Fibroblast of lung (primary cell): Measurements from ENCODE around the gene AMBRA1. TPM values are rescaled to one million over a fixed set of nuclear protein-coding genes. Genes with fewer than 3 reads are reported as not detected.

Experiments
- DNase-seq, 2 donors: peaks; one replicate each; pipeline versions ENCODE4 v3.0.0 to v3.0.0-alpha.2; 2010; ENCODE audit warnings: low read depth in 2 of 2
- H2AFZ ChIP-seq: 2 replicates; pipeline ENCODE4 v1.5.1; 2012; ENCODE audit warnings: low read length, control low read depth, inconsistent platforms
- H3K27ac ChIP-seq: 2 replicates; pipeline ENCODE4 v1.5.1; 2011; ENCODE audit warnings: low read length, control low read depth; ENCODE audit not compliant: insufficient read depth
- H3K27me3 ChIP-seq: 2 replicates; pipeline ENCODE4 v1.5.1; 2011; ENCODE audit warnings: mild to moderate bottlenecking, low read length; ENCODE audit not compliant: control insufficient read depth, insufficient read depth
- H3K36me3 ChIP-seq: 2 replicates; pipeline ENCODE4 v1.5.1; 2011; ENCODE audit warnings: low read length; ENCODE audit not compliant: control insufficient read depth, insufficient read depth
- H3K4me1 ChIP-seq: 2 replicates; pipeline ENCODE4 v1.5.1; 2011; ENCODE audit warnings: low read length; ENCODE audit not compliant: control insufficient read depth, insufficient read depth; ENCODE audit errors: extremely low read depth
- H3K4me2 ChIP-seq: 2 replicates; pipeline ENCODE4 v1.5.1; 2011; ENCODE audit warnings: low read length, control low read depth; ENCODE audit not compliant: insufficient read depth; ENCODE audit errors: extremely low read depth
- H3K4me3 ChIP-seq, 4 experiments: fragments of 200-600 bp in 1 of 4; sonication (generic) in 1 of 4; replicated peaks in 1 of 4; 2 replicates each; pipeline ENCODE4 v1.5.1; 2011 to 2016; ENCODE audit warnings: low read length in 4 of 4, low read depth in 3 of 4, mild to moderate bottlenecking in 3 of 4, control low read depth in 2 of 4, inconsistent platforms in 1 of 4, mixed read lengths in 1 of 4; ENCODE audit not compliant: insufficient read depth in 1 of 4; ENCODE audit errors: control extremely low read depth in 1 of 4
- H3K79me2 ChIP-seq: 2 replicates; pipeline ENCODE4 v1.5.1; 2012; ENCODE audit warnings: mild to moderate bottlenecking, low read length, inconsistent platforms; ENCODE audit not compliant: control insufficient read depth, insufficient read depth
- H3K9ac ChIP-seq: 2 replicates; pipeline ENCODE4 v1.5.1; 2011; ENCODE audit warnings: mild to moderate bottlenecking, low read length, control low read depth; ENCODE audit not compliant: insufficient read depth
- H3K9me3 ChIP-seq: 2 replicates; pipeline ENCODE4 v1.5.1; 2012; ENCODE audit warnings: low read depth, low read length; ENCODE audit not compliant: control insufficient read depth, insufficient read depth
- H4K20me1 ChIP-seq: 2 replicates; pipeline ENCODE4 v1.5.1; 2011; ENCODE audit warnings: low read length; ENCODE audit not compliant: control insufficient read depth, insufficient read depth; ENCODE audit errors: extremely low read depth
- CTCF ChIP-seq, 2 donors: IDR thresholded peaks in 1 of 2; conservative IDR thresholded peaks in 1 of 2; 1 replicate in 1 of 2; 2 replicates in 1 of 2; pipeline ENCODE4 v1.5.1; 2011 to 2012; ENCODE audit warnings: low read length in 2 of 2, control low read depth in 1 of 2, inconsistent platforms in 1 of 2, low read depth in 1 of 2, mild to moderate bottlenecking in 1 of 2
- EZH2 ChIP-seq: IDR thresholded peaks from 2 replicates; pipeline ENCODE4 v1.5.1; 2012; ENCODE audit warnings: low read length, control low read depth, mild to moderate bottlenecking; ENCODE audit errors: missing control alignments
- polyA plus RNA-seq, 2 donors: library from polyadenylated mRNA; depleted of rRNA in 1 of 2; stranded (reverse) in 1 of 2; unstranded in 1 of 2; fragments of >200 nt; gene quantifications; 2 replicates each; pipeline ENCODE4 v1.2.1, GENCODE V29; 2011 to 2012; ENCODE audit warnings: missing spikeins in 1 of 2
- total RNA-seq: library from RNA; depleted of rRNA; stranded (reverse); fragments of >200 nt; gene quantifications from 2 replicates; pipeline ENCODE4 v1.2.1, GENCODE V29; 2014

Gene AMBRA1
- total and polyA plus RNA-seq, 2 donors (not counting 1 experiment from before 2014, with no cell fraction given): 8.3 to 23.3 TPM

- Histone ChIP-seq H3K4me1 (no peaks in the 10 kb centered on the region), H3K4me3 (no peak overlapping the region), H4K20me1 (no peaks in the 10 kb centered on the region), H3K79me2 (no peaks in the 10 kb centered on the region), H3K36me3 (no peaks in the 10 kb centered on the region), H3K27ac (no peak overlapping the region), H3K4me2 (no peak overlapping the region), H2AFZ (no peak overlapping the region), H3K9me3 (no peaks in the 10 kb centered on the region), H3K27me3 (no peaks in the 10 kb centered on the region), H3K9ac (no peak overlapping the region)
- DNase-seq: no peak
- TF ChIP-seq EZH2 (no peak), CTCF (conservative IDR thresholded peaks at IDR 0.05 in 1 of 2, IDR thresholded peaks at IDR 0.05 in 1 of 2; ENCODE audit: low read depth in 1 of 2, low read length in 2 of 2) (no peak)
Measured at GRCh38 chr11:46458491-46458890, 135.3 kb downstream of the AMBRA1 start.

GRCh38 chr11:46457659-46458424 lies 136.0 kb downstream of the AMBRA1 start:
- H3K79me2 ChIP-seq: no peaks in the 10 kb centered on the region
- no peak overlapping the region for H3K4me3 ChIP-seq
- H3K27ac ChIP-seq: no peak overlapping the region
- peak in 1 of 2 donors; percentile 19 for DNase-seq
- no peaks in the 10 kb centered on the region for H3K4me1 ChIP-seq
- no peaks in the 10 kb centered on the region for H4K20me1 ChIP-seq
- no peaks in the 10 kb centered on the region for H3K9me3 ChIP-seq
- H3K36me3 ChIP-seq: no peaks in the 10 kb centered on the region
- H3K9ac ChIP-seq: no peak overlapping the region
- H2AFZ ChIP-seq: no peak overlapping the region
- TF ChIP-seq CTCF (conservative IDR thresholded peaks at IDR 0.05 in 1 of 2, IDR thresholded peaks at IDR 0.05 in 1 of 2; ENCODE audit: low read depth in 1 of 2, low read length in 2 of 2): no peak
- TF ChIP-seq EZH2: no peak
- no peaks in the 10 kb centered on the region for H3K27me3 ChIP-seq
- no peak overlapping the region for H3K4me2 ChIP-seq

GRCh38 chr11:46457021-46457420 lies 136.8 kb downstream of the AMBRA1 start:
- H3K4me3 ChIP-seq: no peak overlapping the region
- H3K36me3 ChIP-seq: no peaks in the 10 kb centered on the region
- no peaks in the 10 kb centered on the region for H3K4me1 ChIP-seq
- no peak overlapping the region for H2AFZ ChIP-seq
- no peak overlapping the region for H3K4me2 ChIP-seq
- H3K27ac ChIP-seq: no peak overlapping the region
- no peaks in the 10 kb centered on the region for H3K9me3 ChIP-seq
- H3K79me2 ChIP-seq: no peaks in the 10 kb centered on the region
- no peak overlapping the region for H3K9ac ChIP-seq
- no peaks in the 10 kb centered on the region for H4K20me1 ChIP-seq
- H3K27me3 ChIP-seq: no peaks in the 10 kb centered on the region
- no peak for DNase-seq
- TF ChIP-seq EZH2 (no peak), CTCF (conservative IDR thresholded peaks at IDR 0.05 in 1 of 2, IDR thresholded peaks at IDR 0.05 in 1 of 2; ENCODE audit: low read depth in 1 of 2, low read length in 2 of 2) (no peak)
